Left ventricle myocardium inferior (tissue), 1 donor: ENCODE results near the gene ATP5ME. TPM values are rescaled to one million over a fixed set of nuclear protein-coding genes. Genes with fewer than 3 reads are reported as not detected.

Experiments used
- DNase-seq: peaks from one replicate; pipeline ENCODE4 v3.0.0-alpha.2; 2020
- H3K27ac ChIP-seq: fragments of 200-600 bp; replicated peaks from 2 replicates; pipeline ENCODE4 v1.8.0; 2021
- H3K27me3 ChIP-seq: fragments of 200-600 bp; 2 replicates; pipeline ENCODE4 v1.8.0; 2021; ENCODE audit warnings: low read depth
- H3K36me3 ChIP-seq: fragments of 200-600 bp; 2 replicates; pipeline ENCODE4 v1.8.0; 2021
- H3K4me1 ChIP-seq: fragments of 200-600 bp; 2 replicates; pipeline ENCODE4 v1.8.0; 2021
- H3K4me3 ChIP-seq: fragments of 200-600 bp; 2 replicates; pipeline ENCODE4 v1.8.0; 2021; ENCODE audit warnings: mild to moderate bottlenecking, moderate library complexity
- H3K9me3 ChIP-seq: fragments of 200-600 bp; replicated peaks from 2 replicates; pipeline ENCODE4 v1.8.0; 2021
- intact Hi-C: fragments of 100-400 bp; cut with micrococcal nuclease; formaldehyde crosslinking; loops from one replicate; pipeline ENCODE4 v1.11.0; 2022
- total RNA-seq: library from RNA; stranded (reverse); fragmentation: NEBNext Ultra II Directional; extraction: Animal tissue kit (Norgen Biotek cat#: 25700); gene quantifications from one replicate; pipeline ENCODE4 v1.2.1, GENCODE V29; 2021
- TF ChIP-seq, protein P1 (sequence below): fragments of 200-600 bp; IDR thresholded peaks from 2 replicates; pipeline ENCODE4 v1.8.0; 2021; ENCODE audit warnings: antibody characterized with exemption, mild to moderate bottlenecking, borderline replicate concordance
- donor health status: DM: no; HTN: yes; CAD: no; lungs with severe emphysema.

ATP5ME gene
- total RNA-seq, 1 donor from 2014 or later, result 914 TPM

DNA sequence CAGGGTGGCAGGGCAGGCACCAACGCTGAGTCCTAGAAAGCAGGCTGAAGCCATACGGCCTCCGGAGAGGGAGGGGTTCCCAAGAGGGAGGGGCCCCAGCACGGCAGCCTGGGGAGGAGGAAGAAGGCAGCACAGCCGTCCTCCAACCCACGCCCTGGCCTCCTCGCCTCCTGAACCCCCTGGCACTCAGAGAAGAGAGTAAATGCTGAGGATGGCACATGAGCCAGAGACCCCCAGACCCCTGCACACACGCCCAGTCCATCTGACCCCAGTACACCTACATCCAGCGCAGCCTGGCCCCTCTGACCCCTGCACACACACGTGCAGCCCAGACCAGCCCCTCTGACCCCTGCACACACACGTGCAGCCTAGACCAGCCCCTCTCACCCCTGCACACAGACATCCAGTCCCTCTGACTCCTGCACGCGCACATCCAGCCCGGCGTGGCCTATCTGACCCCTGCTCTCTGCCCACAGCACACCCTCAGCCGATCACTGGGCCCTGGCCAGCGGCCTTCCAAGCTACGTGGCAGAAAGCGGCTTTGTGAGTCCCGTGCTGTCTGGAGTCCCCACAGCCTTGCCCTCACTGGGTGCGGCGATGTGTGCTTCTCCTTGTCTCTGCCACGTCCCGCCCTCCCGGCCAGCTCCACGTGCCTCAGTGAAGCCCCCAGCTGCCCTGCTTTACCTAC, 18.5 kb downstream of the ATP5ME start:
- Histone ChIP-seq H3K27ac (no peak overlapping the region), H3K4me3 (no peak overlapping the region), H3K9me3 (no peaks in the 10 kb centered on the region), H3K27me3 (peaks cover 58% of the 10 kb centered on the region), H3K4me1 (peaks cover 4% of the 10 kb centered on the region), H3K36me3 (no peaks in the 10 kb centered on the region)
- DNase-seq, result no peak
- intact Hi-C loops, result no loop called here
- TF ChIP-seq, protein P1, sequence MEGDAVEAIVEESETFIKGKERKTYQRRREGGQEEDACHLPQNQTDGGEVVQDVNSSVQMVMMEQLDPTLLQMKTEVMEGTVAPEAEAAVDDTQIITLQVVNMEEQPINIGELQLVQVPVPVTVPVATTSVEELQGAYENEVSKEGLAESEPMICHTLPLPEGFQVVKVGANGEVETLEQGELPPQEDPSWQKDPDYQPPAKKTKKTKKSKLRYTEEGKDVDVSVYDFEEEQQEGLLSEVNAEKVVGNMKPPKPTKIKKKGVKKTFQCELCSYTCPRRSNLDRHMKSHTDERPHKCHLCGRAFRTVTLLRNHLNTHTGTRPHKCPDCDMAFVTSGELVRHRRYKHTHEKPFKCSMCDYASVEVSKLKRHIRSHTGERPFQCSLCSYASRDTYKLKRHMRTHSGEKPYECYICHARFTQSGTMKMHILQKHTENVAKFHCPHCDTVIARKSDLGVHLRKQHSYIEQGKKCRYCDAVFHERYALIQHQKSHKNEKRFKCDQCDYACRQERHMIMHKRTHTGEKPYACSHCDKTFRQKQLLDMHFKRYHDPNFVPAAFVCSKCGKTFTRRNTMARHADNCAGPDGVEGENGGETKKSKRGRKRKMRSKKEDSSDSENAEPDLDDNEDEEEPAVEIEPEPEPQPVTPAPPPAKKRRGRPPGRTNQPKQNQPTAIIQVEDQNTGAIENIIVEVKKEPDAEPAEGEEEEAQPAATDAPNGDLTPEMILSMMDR, result no peak

DNA sequence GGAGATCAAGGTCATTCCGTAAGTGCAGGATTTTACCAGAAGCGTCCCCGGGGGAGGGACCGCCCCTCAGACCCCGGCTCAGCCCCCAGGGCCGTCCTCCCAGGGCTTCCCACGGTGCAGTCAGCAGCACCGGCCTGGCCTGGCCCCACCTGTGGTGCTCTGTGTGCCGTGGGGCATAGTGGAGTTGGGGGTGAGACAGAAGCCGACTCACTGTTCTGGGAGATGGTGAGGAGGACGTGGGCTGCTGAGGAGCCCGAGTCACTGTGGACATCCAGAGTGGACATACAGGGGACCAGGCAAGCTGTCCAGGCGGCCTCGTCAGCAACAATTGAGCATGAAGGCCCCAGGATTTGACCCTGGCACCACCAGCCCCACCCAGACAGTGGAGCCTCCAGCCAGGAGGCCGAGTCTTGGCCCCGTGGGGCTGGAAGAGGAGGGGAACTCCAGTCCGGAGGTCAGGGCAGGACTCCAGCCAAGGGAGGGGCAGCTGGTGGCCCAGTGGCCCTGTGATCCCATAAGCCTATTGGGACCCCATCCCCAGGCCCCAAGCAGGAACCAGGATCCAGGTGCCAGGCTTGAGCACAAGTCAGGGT, 19.1 kb downstream of the ATP5ME start:
- TF ChIP-seq, protein P1, result no peak
- intact Hi-C loops, result no loop called here
- DNase-seq, result no peak
- Histone ChIP-seq H3K27ac (no peak overlapping the region), H3K36me3 (no peaks in the 10 kb centered on the region), H3K27me3 (peaks cover 64% of the 10 kb centered on the region), H3K9me3 (no peaks in the 10 kb centered on the region), H3K4me3 (no peak overlapping the region), H3K4me1 (peaks cover 4% of the 10 kb centered on the region)

GRCh38 chr4:654503-654845, 19.6 kb downstream of the ATP5ME start:
- intact Hi-C loops, result no loop called here
- H3K27ac ChIP-seq, result no peak overlapping the region
- no peak for DNase-seq
- TF ChIP-seq, protein P1, result no peak
- H3K36me3 ChIP-seq, result no peaks in the 10 kb centered on the region
- H3K27me3 ChIP-seq, result peaks cover 69% of the 10 kb centered on the region
- H3K4me3 ChIP-seq, result no peak overlapping the region
- peaks cover 4% of the 10 kb centered on the region for H3K4me1 ChIP-seq
- H3K9me3 ChIP-seq, result no peaks in the 10 kb centered on the region

DNA sequence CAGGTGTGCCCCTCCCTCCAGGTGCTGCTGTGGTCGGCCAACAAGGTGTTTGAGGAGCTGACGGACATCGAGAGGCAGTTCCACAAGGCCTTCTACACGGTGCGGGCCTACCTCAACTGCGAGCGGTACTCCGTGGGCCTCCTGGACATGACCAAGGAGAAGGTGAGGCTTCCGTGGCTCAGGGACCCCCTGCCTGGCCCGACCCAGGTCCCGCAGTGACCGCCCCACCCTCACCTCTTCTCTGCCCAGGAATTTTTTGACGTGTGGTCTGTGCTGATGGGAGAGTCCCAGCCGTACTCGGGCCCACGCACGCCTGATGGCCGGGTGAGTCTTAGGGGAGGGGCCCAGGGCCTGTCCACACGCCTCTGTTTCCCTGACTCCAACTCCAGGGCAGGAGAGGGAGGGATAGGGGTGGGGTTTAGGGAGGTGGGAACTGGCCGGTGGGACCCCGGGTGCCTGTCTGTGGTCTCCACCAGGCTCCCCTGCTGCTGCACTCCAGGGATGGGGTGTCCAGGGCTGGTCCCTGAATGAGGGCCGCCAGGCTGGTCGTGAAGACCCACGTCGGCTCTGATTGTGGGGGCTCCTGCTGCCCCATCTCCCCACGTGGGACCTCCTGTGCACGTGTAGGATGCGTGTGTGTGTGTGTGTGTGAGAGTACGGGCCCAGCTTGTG, 20.1 kb downstream of the ATP5ME start:
- DNase-seq, result no peak
- Histone ChIP-seq H3K27me3 (peaks cover 74% of the 10 kb centered on the region), H3K4me3 (no peak overlapping the region), H3K4me1 (peaks cover 4% of the 10 kb centered on the region), H3K36me3 (no peaks in the 10 kb centered on the region), H3K27ac (no peak overlapping the region), H3K9me3 (no peaks in the 10 kb centered on the region)
- intact Hi-C loops, result no loop called here
- TF ChIP-seq, protein P1, result no peak

DNA sequence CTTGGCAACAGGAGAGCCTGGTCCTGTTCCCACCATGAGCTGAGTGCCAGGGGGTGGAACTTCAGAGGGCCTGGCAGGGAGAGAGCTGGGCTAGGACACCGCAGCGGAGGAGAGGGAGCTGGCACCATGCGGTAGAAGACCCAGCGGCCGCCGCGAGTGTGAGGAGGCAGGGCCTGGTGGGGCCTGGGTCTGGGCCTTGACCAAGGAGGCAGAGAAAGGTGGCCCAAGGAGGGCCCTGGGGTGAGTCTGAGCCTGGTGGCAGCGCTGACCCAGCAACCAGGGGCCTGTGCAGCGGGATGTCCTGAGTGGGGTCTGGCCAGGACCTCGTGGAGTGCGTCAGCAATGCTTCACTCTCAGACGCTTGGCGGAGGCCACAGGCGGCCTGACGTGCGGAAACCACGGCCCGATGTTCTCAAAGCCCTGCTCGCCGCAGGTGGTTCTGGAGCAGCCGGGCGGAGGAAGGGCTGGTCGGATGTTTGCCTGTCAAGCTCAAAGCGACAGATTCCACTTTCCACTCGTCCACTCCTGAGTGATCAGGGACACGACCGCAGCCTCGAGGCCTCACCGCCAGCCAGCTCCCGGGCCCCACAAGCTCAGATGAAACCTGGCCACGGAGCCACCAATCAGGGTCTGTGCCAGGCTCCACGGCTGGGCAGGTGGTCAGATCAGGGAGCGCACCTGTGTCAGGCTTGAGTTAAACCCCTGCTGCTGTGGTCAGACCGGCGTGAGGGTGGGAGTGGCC, 20.8 kb downstream of the ATP5ME start:
- H3K4me3 ChIP-seq, result no peak overlapping the region
- H3K36me3 ChIP-seq, result no peaks in the 10 kb centered on the region
- intact Hi-C loops, result no loop called here
- no peak overlapping the region for H3K27ac ChIP-seq
- peaks cover 82% of the 10 kb centered on the region for H3K27me3 ChIP-seq
- DNase-seq, result no peak
- TF ChIP-seq, protein P1, result no peak
- peaks cover 4% of the 10 kb centered on the region for H3K4me1 ChIP-seq
- no peaks in the 10 kb centered on the region for H3K9me3 ChIP-seq
